Lung (tissue), 12 donors: ENCODE results near the gene PRAC2. TPM values are rescaled to one million over a fixed set of nuclear protein-coding genes. Genes with fewer than 3 reads are reported as not detected.
"Not testable (repeated sequence)": the region's sequence is repeated elsewhere in the genome, so short reads cannot be mapped to it uniquely, and the experiment has no call there.

ENCODE experiments used
- ATAC-seq: fragments of 200-7000 bp; cut with Tn5 transposase; one replicate; pipeline ENCODE4 v1.9.1; 2020; ENCODE audit warnings: moderate number of reproducible peaks; ENCODE audit not compliant: insufficient read depth, low FRiP score
- DNase-seq, 3 donors: peaks; one replicate each; pipeline ENCODE4 v3.0.0-alpha.2; 2013 to 2017
- H3K27ac ChIP-seq, 2 donors: one replicate each; pipeline ENCODE4 v1.5.1; 2013; ENCODE audit warnings: mild to moderate bottlenecking in 2 of 2, moderate library complexity in 2 of 2, control low read depth in 1 of 2, inconsistent platforms in 1 of 2, low read depth in 1 of 2, low read length in 1 of 2
- H3K27me3 ChIP-seq, 3 donors: one replicate each; pipeline ENCODE4 v1.5.1; 2013; ENCODE audit warnings: low read length in 2 of 3; ENCODE audit not compliant: control insufficient read depth in 3 of 3, insufficient read depth in 3 of 3
- H3K36me3 ChIP-seq, 4 donors: one replicate each; pipeline ENCODE4 v1.5.1; 2013; ENCODE audit warnings: low read length in 4 of 4, mild to moderate bottlenecking in 1 of 4, moderate library complexity in 1 of 4; ENCODE audit not compliant: control insufficient read depth in 4 of 4, insufficient read depth in 4 of 4
- H3K4me1 ChIP-seq, 5 donors: one replicate each; pipeline ENCODE4 v1.5.1; 2013; ENCODE audit warnings: low read length in 5 of 5, mild to moderate bottlenecking in 2 of 5, moderate library complexity in 1 of 5; ENCODE audit not compliant: control insufficient read depth in 5 of 5, insufficient read depth in 5 of 5
- H3K4me3 ChIP-seq: one replicate; pipeline ENCODE4 v1.5.1; 2013; ENCODE audit warnings: mild to moderate bottlenecking, control low read depth, moderate library complexity
- H3K9ac ChIP-seq, 2 donors: one replicate each; pipeline ENCODE4 v1.5.1; 2013; ENCODE audit warnings: low read length in 2 of 2, control low read depth in 1 of 2; ENCODE audit not compliant: insufficient read depth in 1 of 2
- H3K9me3 ChIP-seq, 4 donors: one replicate each; pipeline ENCODE4 v1.5.1; 2013; ENCODE audit warnings: low read length in 3 of 4, mild to moderate bottlenecking in 1 of 4, moderate library complexity in 1 of 4; ENCODE audit not compliant: control insufficient read depth in 4 of 4, insufficient read depth in 3 of 4
- CTCF ChIP-seq: IDR thresholded peaks from 2 replicates; pipeline ENCODE4 v1.5.1; 2012; ENCODE audit warnings: mild to moderate bottlenecking; ENCODE audit errors: control extremely low read depth, extremely low read depth
- WGBS, 2 donors: extraction: QIAGEN DNeasy Blood & Tissue Kit; methylation state at CpG; one replicate each; pipeline ENCODE4 v1.1.7; 2013; 5-methylcytosine and 5-hydroxymethylcytosine counted together
- polyA plus RNA-seq, 2 donors: library from polyadenylated mRNA; stranded (reverse); fragments of 200-250 nt; gene quantifications; one replicate each; pipeline ENCODE4 v1.2.1, GENCODE V29; 2013
- total RNA-seq, 2 donors: library from RNA; depleted of rRNA in 1 of 2; stranded (reverse); fragments of >200 nt in 1 of 2; gene quantifications; one replicate each; pipeline ENCODE4 v1.2.1, GENCODE V29; 2014 to 2021
- donor health status: control.
- donor health status: control.
- donor health status: Bipolar disorder and iron deficiency.
- donor health status: healthy.
- donor health status: DM: yes; HTN: yes; CAD: no.

The PRAC2 gene
- total and polyA plus RNA-seq, 4 donors = not detected

- Histone ChIP-seq H3K27ac (no peak overlapping the region), H3K4me3 (no peak overlapping the region), H3K9me3 (no peaks in the 10 kb centered on the region), H3K27me3 (peaks cover 0 to 80% (median 45%) of the 10 kb centered on the region in 3 donors), H3K36me3 (no peaks in the 10 kb centered on the region), H3K4me1 (no peaks in the 10 kb centered on the region), H3K9ac (no peak overlapping the region)
- DNase-seq (no peak), ATAC-seq (no peak)
- no peak for TF ChIP-seq CTCF
- 72 to 80% methylated on average over 11 of the region's 11 CpGs for WGBS, 2 donors
Observed at GRCh38 chr17:48704361-48705248, 18.4 kb upstream of the PRAC2 start.

GRCh38 chr17:48711128-48711527 is 11.9 kb upstream of the PRAC2 start:
- no peaks in the 10 kb centered on the region for H3K9me3 ChIP-seq
- H3K4me3 ChIP-seq = no peak overlapping the region
- H3K27ac ChIP-seq = no peak overlapping the region
- ATAC-seq (no peak), DNase-seq (no peak)
- peaks cover 10 to 81% (median 54%) of the 10 kb centered on the region in 3 donors for H3K27me3 ChIP-seq
- no peak overlapping the region for H3K9ac ChIP-seq
- TF ChIP-seq CTCF = no peak
- H3K4me1 ChIP-seq = no peaks in the 10 kb centered on the region
- no peaks in the 10 kb centered on the region for H3K36me3 ChIP-seq
- 71 to 72% methylated on average over 4 of the region's 4 CpGs for WGBS, 2 donors

DNA sequence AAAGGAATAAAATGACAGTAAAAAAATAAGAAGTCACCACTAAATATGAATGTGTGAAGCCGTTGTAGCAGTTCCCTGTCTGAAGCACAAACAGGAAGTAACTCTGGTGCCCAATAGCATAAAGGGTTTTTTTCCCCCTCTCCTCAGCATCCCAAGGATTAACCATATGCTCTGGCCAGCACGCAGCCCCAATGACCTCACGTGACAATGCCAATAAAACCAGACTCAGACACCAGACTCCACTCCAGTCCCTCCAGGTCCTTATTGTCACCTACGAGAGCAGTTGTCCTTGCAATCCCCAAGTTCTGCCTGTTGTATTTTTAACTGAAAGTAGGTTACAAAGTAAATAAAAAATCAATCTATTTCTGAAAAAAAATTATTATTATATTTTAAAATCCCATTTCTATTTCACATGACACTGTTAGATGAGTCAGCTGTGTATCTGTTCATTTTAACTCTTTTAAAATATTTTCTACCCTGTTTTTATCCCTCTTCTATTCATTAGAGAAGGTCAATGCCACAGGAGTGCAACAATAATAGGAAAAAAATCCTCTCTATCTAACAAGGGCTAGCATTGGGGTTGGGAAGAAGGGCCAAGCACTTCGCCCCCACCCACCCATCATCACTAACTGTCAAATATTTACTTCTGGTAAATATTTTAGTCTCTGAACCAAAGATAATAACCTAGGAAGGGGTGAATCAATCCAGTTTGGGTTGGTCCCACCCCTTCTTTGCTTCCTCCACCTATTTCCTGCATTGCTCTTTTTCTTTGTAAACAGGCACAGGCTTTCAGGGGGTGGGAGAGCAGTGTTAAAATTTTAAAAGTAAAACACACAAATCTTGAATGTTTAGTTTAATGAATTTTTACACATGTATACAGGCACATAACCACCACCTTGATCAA is 7.2 kb upstream of the PRAC2 start:
- Histone ChIP-seq H3K27ac (no peak overlapping the region), H3K36me3 (no peaks in the 10 kb centered on the region), H3K4me3 (no peak overlapping the region), H3K4me1 (peaks cover 0 to 6% (median 0%) of the 10 kb centered on the region in 5 donors), H3K9ac (no peak overlapping the region), H3K27me3 (peaks cover 12 to 87% (median 78%) of the 10 kb centered on the region in 3 donors), H3K9me3 (peaks cover 0 to 14% (median 0%) of the 10 kb centered on the region in 4 donors)
- WGBS, 2 donors = 41 to 46% methylated on average over 5 of the region's 5 CpGs
- ATAC-seq = no peak
- DNase-seq = no peak
- no peak for TF ChIP-seq CTCF

GRCh38 chr17:48716549-48716948 is 6.4 kb upstream of the PRAC2 start:
- not testable (repeated sequence) for H3K4me3 ChIP-seq, ATAC-seq, DNase-seq, H3K36me3 ChIP-seq, H3K27ac ChIP-seq, H3K9ac ChIP-seq, H3K4me1 ChIP-seq
- 67 to 78% methylated on average over 3 of the region's 3 CpGs for WGBS, 2 donors
- H3K27me3 ChIP-seq = peaks cover 16 to 86% (median 86%) of the 10 kb centered on the region in 3 donors
- peaks cover 0 to 16% (median 0%) of the 10 kb centered on the region in 4 donors for H3K9me3 ChIP-seq
